HepG2 (cell line): ENCODE results near the gene ARAP1.

Experiments
- ARHGAP35 ChIP-seq: sonication (generic); formaldehyde crosslinking; IDR thresholded peaks from 2 replicates; pipeline ENCODE4 v1.9.0; 2022; ENCODE audit warnings: mild to moderate bottlenecking, inconsistent platforms, moderate library complexity, missing genetic modification reagents, borderline replicate concordance
- BRD4 ChIP-seq: sonication (generic); formaldehyde crosslinking; IDR thresholded peaks from 2 replicates; pipeline ENCODE4 v1.4.0; 2020; ENCODE audit warnings: missing genetic modification reagents
- CTCF ChIP-seq: sonication (generic); formaldehyde crosslinking; IDR thresholded peaks from 2 replicates; pipeline ENCODE4 v1.5.0; 2020; ENCODE audit warnings: mild to moderate bottlenecking, missing genetic modification reagents, moderate library complexity
- HDAC2 ChIP-seq: sonication (generic); formaldehyde crosslinking; IDR thresholded peaks from 2 replicates; pipeline ENCODE4 v1.4.0; 2020; ENCODE audit warnings: missing genetic modification reagents
- NFE2L1 ChIP-seq: sonication (generic); formaldehyde crosslinking; IDR thresholded peaks from 2 replicates; pipeline ENCODE4 v1.4.0; 2020; ENCODE audit warnings: missing genetic modification reagents, mild to moderate bottlenecking, borderline replicate concordance
- NR3C1 ChIP-seq: sonication (generic); formaldehyde crosslinking; IDR thresholded peaks from 2 replicates; pipeline ENCODE4 v1.4.0; 2020; ENCODE audit warnings: missing genetic modification reagents
- POLR2A ChIP-seq, 2 experiments: IDR thresholded peaks; 2 replicates each; pipeline ENCODE4 v1.6.1; 2011; ENCODE audit warnings: low read depth in 2 of 2, low read length in 2 of 2, mild to moderate bottlenecking in 1 of 2, moderate library complexity in 1 of 2; ENCODE audit not compliant: insufficient read depth in 1 of 2
- POLR2AphosphoS2 ChIP-seq: IDR thresholded peaks from 2 replicates; pipeline ENCODE4 v1.6.1; 2011; ENCODE audit warnings: low read depth, low read length, improper control_type of control experiment
- RCOR2 ChIP-seq: IDR thresholded peaks from 2 replicates; pipeline ENCODE4 v1.6.1; 2016; ENCODE audit warnings: missing biosample characterization, missing genetic modification reagents
- TCF7 ChIP-seq: sonication (generic); IDR thresholded peaks from 2 replicates; pipeline ENCODE4 v1.6.1; 2016; ENCODE audit warnings: antibody characterized with exemption, low read depth
- ZUFSP ChIP-seq: sonication (generic); formaldehyde crosslinking; IDR thresholded peaks from 2 replicates; pipeline ENCODE4 v1.9.0; 2021; ENCODE audit warnings: missing genetic modification reagents, mild to moderate bottlenecking, borderline replicate concordance

DNA sequence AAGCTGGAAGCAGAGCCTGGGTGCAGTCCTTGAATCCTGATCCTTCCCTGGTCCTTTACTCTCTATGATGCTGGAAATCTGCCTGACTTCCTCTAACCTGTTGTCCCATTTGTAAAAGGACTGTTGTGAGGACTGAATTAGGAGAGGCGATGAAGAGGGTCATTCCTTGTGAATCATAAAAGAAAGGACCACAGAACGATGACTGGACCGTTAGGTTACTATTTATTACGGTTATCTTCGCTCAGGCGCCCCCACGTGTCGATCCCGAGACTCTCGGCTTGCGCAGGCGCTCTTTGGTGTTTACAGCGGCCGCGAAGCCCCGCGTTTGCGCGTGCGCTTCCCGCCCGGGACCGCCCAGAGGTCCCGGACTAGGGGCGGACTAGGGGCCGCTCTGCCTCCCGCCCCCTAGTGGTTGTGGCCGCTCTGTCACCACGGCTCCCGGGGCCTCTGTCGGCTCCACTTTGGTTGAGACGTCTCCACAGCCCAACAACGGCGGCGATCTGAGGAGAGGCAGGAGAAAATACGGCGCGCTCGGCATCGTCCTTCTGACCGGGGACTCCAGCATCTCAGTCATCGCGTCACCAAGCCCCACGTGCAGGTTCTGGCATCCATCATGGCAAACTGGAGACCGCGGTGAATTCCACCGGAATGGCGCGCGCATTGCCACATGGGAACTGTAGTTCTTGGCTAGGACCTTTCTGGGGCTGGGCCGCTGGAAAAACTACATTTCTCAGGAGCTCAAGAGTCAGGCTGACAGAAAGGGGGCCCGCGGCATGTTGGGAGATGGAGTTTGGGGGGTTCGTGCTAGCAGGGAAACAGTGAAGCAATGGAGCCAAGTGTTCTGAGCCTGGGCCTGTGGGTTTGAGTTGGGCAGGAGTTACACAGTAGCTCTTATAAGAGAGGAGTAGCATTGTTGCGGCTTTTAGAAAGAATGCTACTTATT, 41.5 kb upstream of the ARAP1 start, which contains the start of gene STARD10:
- TF ChIP-seq ARHGAP35 (peak; percentile 92; the same call in 1 of the 2 replicates), NFE2L1 (CRISPR knock-in tag) (0 out of 2 replicates have a peak, but pooled peaks have one; percentile 38), BRD4 (CRISPR knock-in tag) (no peak), HDAC2 (CRISPR knock-in tag) (no peak; the same call in 1 of the 2 replicates), NR3C1 (CRISPR knock-in tag) (no peak), CTCF (CRISPR knock-in tag) (peak; percentile 95), RCOR2 (CRISPR knock-in tag) (no peak), POLR2AphosphoS2 (no peak), TCF7 (no peak), POLR2A (IDR thresholded peaks at IDR 0.05; ENCODE audit: insufficient read depth in 1 of 2, low read depth in 2 of 2, low read length in 2 of 2) (peak in 1 of 2 experiments; percentile 31; a peak in 1 of 4 replicates), ZUFSP (CRISPR knock-in tag) (no peak)
